NCI-H526 (cell line): Measurements from ENCODE around the gene L3MBTL2.
"Not testable (repeated sequence)": the region's sequence is repeated elsewhere in the genome, so short reads cannot be mapped to it uniquely, and the experiment has no call there.

Experiments used
- DNase-seq, 2 experiments: peaks; one replicate each; lab custom pipeline; 2025; lab: John Stamatoyannopoulos, UW

L3MBTL2 gene

GRCh38 chr22:41204992-41205900, at the start of gene L3MBTL2:
Gene L3MBTL2 (plus strand): TSS chr22:41205312. CDS start chr22:41205363, 51 bp downstream.
- peak; percentile 90 to 96 for DNase-seq

DNA sequence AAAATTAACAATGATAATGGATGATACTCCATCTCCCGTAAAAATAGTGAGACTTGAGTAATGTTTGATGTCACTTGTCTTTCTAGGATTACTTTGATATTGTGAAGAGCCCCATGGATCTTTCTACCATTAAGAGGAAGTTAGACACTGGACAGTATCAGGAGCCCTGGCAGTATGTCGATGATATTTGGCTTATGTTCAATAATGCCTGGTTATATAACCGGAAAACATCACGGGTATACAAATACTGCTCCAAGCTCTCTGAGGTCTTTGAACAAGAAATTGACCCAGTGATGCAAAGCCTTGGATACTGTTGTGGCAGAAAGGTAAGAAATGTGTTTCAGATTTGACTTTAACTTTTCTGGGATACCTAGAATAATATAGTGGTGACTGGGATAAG, 48.0 kb upstream of the L3MBTL2 start:
- no peak for DNase-seq

GRCh38 chr22:41169157-41169556, 36.0 kb upstream of the L3MBTL2 start:
- no peak for DNase-seq

- no peak for DNase-seq
These were observed 33.1 kb upstream of the L3MBTL2 start for GRCh38 chr22:41171996-41172395.

GRCh38 chr22:41175546-41175945, 29.6 kb upstream of the L3MBTL2 start:
- DNase-seq = no peak

- DNase-seq = no peak
These were observed 28.0 kb upstream of the L3MBTL2 start for GRCh38 chr22:41177040-41177621.

DNA sequence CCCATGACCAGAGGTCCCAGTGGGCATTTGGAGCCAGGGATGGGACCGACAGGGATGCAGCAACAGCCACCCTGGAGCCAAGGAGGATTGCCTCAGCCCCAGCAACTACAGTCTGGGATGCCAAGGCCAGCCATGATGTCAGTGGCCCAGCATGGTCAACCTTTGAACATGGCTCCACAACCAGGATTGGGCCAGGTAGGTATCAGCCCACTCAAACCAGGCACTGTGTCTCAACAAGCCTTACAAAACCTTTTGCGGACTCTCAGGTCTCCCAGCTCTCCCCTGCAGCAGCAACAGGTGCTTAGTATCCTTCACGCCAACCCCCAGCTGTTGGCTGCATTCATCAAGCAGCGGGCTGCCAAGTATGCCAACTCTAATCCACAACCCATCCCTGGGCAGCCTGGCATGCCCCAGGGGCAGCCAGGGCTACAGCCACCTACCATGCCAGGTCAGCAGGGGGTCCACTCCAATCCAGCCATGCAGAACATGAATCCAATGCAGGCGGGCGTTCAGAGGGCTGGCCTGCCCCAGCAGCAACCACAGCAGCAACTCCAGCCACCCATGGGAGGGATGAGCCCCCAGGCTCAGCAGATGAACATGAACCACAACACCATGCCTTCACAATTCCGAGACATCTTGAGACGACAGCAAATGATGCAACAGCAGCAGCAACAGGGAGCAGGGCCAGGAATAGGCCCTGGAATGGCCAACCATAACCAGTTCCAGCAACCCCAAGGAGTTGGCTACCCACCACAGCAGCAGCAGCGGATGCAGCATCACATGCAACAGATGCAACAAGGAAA, 27.3 kb upstream of the L3MBTL2 start:
- no peak for DNase-seq

DNA sequence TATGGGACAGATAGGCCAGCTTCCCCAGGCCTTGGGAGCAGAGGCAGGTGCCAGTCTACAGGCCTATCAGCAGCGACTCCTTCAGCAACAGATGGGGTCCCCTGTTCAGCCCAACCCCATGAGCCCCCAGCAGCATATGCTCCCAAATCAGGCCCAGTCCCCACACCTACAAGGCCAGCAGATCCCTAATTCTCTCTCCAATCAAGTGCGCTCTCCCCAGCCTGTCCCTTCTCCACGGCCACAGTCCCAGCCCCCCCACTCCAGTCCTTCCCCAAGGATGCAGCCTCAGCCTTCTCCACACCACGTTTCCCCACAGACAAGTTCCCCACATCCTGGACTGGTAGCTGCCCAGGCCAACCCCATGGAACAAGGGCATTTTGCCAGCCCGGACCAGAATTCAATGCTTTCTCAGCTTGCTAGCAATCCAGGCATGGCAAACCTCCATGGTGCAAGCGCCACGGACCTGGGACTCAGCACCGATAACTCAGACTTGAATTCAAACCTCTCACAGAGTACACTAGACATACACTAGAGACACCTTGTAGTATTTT, 26.6 kb upstream of the L3MBTL2 start:
- no peak for DNase-seq

DNA sequence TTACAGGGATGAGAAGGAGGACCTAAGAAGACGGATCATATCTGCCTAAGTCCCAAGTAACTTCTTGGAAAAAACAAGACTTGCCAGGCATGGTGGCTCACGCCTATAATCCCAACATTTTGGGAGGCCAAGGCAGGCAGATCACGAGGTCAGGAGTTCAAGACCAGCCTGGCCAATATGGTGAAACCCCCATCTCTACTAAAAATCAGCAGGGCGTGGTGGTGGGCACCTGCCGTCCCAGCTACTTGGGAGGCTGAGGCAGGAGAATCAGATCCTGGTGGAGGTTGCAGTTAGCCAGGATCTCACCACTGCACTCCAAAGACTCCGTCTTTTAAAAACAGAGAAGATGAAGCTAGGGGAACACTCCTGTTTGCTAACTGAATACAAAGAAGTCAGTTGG, 24.8 kb upstream of the L3MBTL2 start:
- DNase-seq = not testable (repeated sequence)

- no peak for DNase-seq
These were observed 24.2 kb upstream of the L3MBTL2 start for GRCh38 chr22:41180926-41181325.

DNA sequence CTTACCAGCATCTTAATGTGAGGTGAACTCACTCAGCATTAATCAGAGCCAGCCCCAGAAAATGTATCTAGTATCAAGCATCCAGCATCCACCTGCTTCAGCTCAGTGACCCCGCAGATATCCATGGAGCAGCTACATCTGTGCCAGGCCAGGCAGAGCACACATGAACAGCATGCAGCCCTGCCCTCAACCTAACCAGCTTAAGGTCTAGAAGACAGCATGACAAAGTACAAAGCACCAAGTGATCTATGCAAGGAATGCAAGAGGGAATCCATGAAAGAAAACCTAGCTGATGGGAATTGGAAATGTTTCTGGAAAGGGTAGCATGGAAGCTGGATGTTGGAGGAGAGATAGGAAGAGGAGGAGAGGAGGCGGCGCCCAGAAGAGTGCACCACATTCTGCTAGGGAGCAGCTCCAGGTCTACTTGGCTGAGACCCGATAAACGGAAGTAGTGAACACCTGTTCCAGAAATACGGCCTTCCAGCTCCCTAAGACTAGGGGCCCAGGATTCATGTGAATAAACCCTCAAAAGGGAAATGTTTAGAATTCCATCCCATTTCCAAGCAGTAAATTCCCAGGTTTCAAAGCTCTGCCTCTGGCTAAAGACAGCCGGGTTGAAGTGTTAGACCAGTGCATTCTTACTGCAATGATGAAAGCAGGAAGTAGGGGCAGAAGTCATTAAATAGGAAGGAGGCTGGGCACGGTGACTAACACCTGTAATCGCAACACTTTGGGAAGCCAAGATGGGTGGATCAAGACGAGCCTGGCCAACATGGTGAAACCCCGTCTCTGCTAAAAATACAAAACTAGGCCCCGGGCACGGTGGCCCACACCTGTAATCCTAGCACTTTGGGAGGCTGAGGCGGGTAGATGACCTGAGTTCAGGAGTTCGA, 23.5 kb upstream of the L3MBTL2 start:
- no peak for DNase-seq

DNA sequence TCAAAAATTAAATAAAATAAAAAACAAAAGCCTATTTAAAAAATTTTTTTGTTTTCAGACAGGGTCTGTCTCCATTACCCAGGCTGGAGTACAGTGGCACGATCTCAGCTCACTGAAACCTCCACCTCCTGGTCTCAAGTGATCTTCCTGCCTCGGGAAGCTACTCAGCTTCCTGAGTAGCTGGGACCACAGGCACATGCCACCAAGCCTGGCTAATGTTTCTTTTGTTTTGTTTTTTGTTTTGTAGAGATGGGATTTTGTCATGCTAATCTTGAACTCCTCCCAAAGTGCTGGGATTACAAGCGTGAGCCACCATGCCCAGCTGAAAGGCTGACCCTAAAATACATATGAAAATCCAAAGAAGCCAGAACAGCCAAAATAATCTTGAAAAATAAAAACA, 20.4 kb upstream of the L3MBTL2 start:
- DNase-seq = no peak

DNA sequence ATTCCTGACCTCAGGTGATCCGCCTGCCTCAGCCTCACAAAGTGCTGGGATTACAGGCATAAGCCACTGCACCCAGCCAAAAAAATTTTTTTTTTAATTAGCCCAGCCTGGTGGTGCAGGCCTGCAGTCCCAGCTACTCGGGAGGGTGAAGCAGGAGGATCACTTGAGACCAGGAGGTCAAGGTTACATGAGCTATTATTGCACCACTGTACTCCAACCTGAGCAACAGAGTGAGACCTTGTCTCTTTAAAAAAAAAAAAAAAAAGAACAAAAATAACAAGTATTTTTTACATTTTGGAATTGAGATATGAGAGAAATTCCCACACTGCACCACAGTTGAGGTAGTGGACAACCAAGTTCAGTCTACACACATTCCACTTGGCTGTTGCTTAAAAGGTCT, 13.6 kb upstream of the L3MBTL2 start:
- DNase-seq = no peak

GRCh38 chr22:41193829-41194228, 11.3 kb upstream of the L3MBTL2 start:
- no peak for DNase-seq

DNA sequence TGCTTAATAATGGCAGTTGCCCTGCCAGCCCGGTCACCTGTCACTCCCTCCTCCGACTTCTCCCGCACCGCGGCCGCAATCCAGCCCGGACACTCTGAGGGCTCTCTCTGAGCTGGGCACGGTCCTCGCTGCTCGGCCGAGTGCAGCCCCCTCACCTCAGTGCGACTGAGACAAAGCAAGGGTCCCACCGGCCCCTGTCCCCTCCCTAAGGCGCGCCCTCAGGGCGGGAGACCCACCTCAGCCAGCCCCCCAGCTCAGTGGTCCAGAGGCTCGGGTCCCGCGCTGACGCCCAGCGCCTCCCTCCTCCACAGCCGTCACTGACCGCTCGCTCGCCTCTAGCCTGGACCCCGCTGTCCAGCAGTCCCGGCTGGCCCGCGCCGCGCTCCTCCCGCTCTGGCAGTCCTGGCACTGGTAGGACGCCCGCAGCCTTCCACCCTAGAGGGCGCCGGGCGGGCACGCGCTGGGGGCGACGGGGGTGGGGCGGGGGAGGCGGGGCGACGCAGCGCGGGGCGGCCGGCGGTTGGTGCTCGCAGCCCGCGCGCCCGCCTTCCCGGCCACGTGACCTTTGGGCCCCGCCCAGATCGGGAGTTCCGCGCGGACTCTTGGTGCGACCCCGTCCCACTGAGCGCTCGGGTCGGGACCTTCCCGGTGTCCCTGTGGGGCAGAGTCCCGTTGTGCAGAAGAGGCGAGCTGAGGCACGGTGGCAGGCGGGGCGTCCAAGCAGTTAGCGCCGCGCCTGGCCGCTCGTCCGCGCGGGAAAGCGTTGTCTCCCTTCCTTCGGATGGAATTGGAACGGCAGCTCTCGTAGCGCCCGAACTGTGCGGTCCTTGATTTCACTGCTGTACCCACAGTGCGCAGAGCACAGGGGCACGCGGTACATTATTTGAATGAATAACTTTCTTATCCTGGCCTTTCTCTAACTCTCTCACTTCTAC, 7.8 kb upstream of the L3MBTL2 start:
- DNase-seq = peak; percentile 45 to 85

GRCh38 chr22:41198027-41198580, 7.0 kb upstream of the L3MBTL2 start:
- peak in 1 of 2 experiments; percentile 26 for DNase-seq

GRCh38 chr22:41201141-41201540, 4.0 kb upstream of the L3MBTL2 start:
- DNase-seq = peak in 1 of 2 experiments; percentile 19

GRCh38 chr22:41203118-41203517, 2.0 kb upstream of the L3MBTL2 start:
- no peak for DNase-seq

GRCh38 chr22:41204066-41204465, 1.0 kb upstream of the L3MBTL2 start:
- DNase-seq = no peak

DNA sequence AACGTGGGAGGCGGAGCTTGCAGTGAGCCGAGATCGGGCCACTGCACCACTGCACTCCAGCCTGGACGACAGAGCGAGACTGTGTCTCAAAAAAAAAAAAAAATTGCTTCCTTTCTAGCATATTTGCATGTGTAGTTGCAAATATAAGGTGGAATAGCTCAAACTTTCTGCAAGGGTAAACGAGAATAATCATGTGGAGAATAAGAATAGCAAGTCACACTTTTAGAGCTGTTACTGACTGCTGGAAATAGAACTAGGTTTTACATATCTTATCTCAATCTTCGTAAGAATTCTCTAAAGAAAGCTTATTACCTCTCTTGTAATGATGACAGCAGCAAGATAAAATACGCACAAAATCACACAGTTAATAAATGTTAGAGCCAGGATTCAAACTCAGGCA, 1.6 kb downstream of the L3MBTL2 start:
- DNase-seq = no peak
